ENCODE results near the gene ASTN2. TPM values are rescaled to one million over a fixed set of nuclear protein-coding genes. Genes with fewer than 3 reads are reported as not detected.

Gene ASTN2
- total RNA-seq, 1 donor from 2014 or later = 12.2 TPM

GRCh38 chr9:117075636-117076035, 339.2 kb downstream of the ASTN2 start:
- Histone ChIP-seq H3K36me3 (ENCODE audit: control insufficient read depth, insufficient read depth, low read length) (no peaks in the 10 kb centered on the region), H3K4me3 (ENCODE audit: low read depth, low read length) (no peak overlapping the region), H3K27me3 (ENCODE audit: control insufficient read depth, insufficient read depth, low read length) (no peaks in the 10 kb centered on the region)
- no peak for TF ChIP-seq CTCF (IDR thresholded peaks at IDR 0.05; ENCODE audit: insufficient read depth, low read length, poor library complexity, severe bottlenecking)
- no peak for DNase-seq (ENCODE audit: low read depth)

GRCh38 chr9:117074784-117075520, 339.9 kb downstream of the ASTN2 start:
- Histone ChIP-seq H3K27me3 (ENCODE audit: control insufficient read depth, insufficient read depth, low read length) (no peaks in the 10 kb centered on the region), H3K36me3 (ENCODE audit: control insufficient read depth, insufficient read depth, low read length) (no peaks in the 10 kb centered on the region), H3K4me3 (ENCODE audit: low read depth, low read length) (no peak overlapping the region)
- no peak for DNase-seq (ENCODE audit: low read depth)
- no peak for TF ChIP-seq CTCF (IDR thresholded peaks at IDR 0.05; ENCODE audit: insufficient read depth, low read length, poor library complexity, severe bottlenecking)

- TF ChIP-seq CTCF (IDR thresholded peaks at IDR 0.05; ENCODE audit: insufficient read depth, low read length, poor library complexity, severe bottlenecking) = no peak
- no peak for DNase-seq (ENCODE audit: low read depth)
- H3K36me3 ChIP-seq (ENCODE audit: control insufficient read depth, insufficient read depth, low read length) = no peaks in the 10 kb centered on the region
- H3K4me3 ChIP-seq (ENCODE audit: low read depth, low read length) = no peak overlapping the region
- no peaks in the 10 kb centered on the region for H3K27me3 ChIP-seq (ENCODE audit: control insufficient read depth, insufficient read depth, low read length)
These were observed 340.6 kb downstream of the ASTN2 start for GRCh38 chr9:117074342-117074662.

GRCh38 chr9:117073539-117074341, 341.1 kb downstream of the ASTN2 start:
- Histone ChIP-seq H3K27me3 (ENCODE audit: control insufficient read depth, insufficient read depth, low read length) (no peaks in the 10 kb centered on the region), H3K4me3 (ENCODE audit: low read depth, low read length) (no peak overlapping the region), H3K36me3 (ENCODE audit: control insufficient read depth, insufficient read depth, low read length) (no peaks in the 10 kb centered on the region)
- peak; percentile 61 for TF ChIP-seq CTCF (IDR thresholded peaks at IDR 0.05; ENCODE audit: insufficient read depth, low read length, poor library complexity, severe bottlenecking)
- no peak for DNase-seq (ENCODE audit: low read depth)

- Histone ChIP-seq H3K27me3 (ENCODE audit: control insufficient read depth, insufficient read depth, low read length) (no peaks in the 10 kb centered on the region), H3K36me3 (ENCODE audit: control insufficient read depth, insufficient read depth, low read length) (no peaks in the 10 kb centered on the region), H3K4me3 (ENCODE audit: low read depth, low read length) (no peak overlapping the region)
- no peak for DNase-seq (ENCODE audit: low read depth)
- TF ChIP-seq CTCF (IDR thresholded peaks at IDR 0.05; ENCODE audit: insufficient read depth, low read length, poor library complexity, severe bottlenecking) = no peak
These were observed 341.8 kb downstream of the ASTN2 start for GRCh38 chr9:117073071-117073470.
